NCI-H2081 (cell line): Measurements from ENCODE around the gene BTN2A1.
A peak's percentile ranks its signal among the peaks of the same experiment; 100 is the strongest.
"Not testable (repeated sequence)": the region's sequence is repeated elsewhere in the genome, so short reads cannot be mapped to it uniquely, and the experiment has no call there.

Experiments
- DNase-seq, 2 experiments: peaks; one replicate each; lab custom pipeline; 2025; lab: John Stamatoyannopoulos, UW

Gene BTN2A1

DNA sequence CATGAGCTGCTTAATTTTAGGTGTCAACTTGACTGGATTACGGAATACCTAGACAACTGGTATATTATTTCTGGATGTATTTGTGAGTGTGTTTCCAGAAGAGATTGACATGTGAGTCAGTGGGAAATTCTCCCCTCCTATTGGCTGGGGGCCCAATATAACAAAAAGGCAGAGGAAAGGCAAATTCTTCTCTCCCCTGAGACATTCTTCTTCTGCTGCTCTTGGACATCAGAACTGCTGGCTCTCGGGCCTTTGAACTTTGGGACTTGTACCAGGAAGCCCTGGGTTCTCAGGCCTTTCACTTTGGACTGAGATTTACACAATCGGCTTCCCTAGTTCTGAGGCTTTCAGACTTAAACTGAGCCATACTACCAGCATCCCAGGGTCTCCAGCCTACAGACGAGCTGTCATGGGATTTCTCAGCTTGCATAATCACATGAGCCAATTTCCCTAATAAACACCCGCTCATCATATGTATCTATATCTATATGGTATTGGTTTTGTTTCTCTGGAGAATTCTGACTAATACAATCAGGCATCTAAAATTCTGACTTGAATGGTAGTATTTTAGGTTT is 25.0 kb upstream of the BTN2A1 start:
- DNase-seq: no peak

DNA sequence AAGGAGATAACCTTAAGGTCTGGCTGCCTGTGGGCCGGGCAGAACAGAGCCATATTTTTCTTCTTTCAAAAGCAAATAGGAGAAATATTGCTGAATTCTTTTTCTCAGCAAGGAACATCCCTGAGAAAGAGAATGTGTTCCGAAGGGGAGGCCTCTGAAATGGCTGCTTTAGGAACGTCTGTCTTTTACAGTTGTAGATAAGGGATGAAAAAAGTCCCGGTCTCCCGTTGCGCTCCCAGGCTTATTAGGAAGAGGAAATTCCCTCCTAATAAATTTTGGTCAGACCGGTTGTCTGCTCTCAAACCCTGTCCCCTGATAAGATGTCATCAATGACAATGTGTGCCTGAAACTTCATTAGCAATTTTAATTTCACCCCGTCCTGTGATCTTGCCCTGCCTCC is 24.1 kb upstream of the BTN2A1 start:
- not testable (repeated sequence) for DNase-seq

DNA sequence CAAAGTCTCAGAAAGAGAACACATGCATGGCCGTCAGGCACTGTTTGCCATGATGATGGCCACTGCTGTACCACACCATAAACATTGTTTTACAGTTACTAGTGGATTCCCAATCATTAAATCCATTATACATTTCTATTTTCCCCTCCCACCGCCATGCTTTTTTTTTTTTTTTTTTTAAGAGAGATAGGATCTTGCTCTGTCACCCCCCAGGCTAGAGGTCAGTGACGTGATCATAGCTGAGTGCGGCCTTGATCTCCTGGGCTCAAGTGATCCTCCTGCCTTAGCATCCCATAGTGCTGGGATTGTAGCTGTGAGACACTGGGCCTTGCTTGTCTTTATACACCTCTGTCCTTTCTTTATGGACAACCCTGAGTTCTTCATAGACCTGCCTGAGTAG is 21.7 kb upstream of the BTN2A1 start:
- no peak for DNase-seq

DNA sequence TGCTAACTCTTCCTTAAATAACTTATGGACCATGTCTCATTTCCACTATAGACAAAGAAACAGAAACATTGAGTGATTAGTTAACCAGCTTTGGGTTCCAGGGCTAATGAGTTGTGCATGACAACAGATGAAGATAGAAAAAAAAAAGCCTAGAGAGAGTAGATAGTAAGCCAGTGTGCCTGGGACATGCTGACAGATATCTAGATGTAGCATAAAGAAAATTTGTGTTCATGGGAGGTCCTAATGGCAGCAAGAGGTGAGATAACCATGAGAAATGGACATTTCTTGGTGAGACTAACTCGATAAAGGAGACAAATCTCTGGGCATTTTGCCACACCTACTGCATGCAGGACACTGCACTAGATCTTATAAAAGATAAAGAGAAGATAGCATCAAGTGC is 20.2 kb upstream of the BTN2A1 start:
- DNase-seq: no peak

DNA sequence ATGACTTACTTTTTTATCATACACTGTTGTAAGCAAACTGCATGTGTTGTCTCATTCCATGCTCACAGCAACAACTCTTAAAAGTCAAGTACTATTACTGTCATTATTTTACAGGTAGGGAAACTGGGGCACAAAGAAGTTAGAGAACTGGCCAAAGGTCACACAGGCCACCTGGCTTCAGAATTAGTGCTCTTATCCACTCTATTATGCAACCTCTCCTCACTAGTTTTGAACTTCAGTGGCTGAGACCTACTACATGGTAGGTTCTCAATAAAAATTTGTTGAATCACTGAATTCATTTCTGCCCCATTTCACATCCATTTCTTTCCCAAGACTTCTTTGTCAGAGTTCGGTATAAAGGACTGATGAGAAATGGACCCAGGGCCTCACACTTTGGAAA is 19.8 kb upstream of the BTN2A1 start:
- no peak for DNase-seq

DNA sequence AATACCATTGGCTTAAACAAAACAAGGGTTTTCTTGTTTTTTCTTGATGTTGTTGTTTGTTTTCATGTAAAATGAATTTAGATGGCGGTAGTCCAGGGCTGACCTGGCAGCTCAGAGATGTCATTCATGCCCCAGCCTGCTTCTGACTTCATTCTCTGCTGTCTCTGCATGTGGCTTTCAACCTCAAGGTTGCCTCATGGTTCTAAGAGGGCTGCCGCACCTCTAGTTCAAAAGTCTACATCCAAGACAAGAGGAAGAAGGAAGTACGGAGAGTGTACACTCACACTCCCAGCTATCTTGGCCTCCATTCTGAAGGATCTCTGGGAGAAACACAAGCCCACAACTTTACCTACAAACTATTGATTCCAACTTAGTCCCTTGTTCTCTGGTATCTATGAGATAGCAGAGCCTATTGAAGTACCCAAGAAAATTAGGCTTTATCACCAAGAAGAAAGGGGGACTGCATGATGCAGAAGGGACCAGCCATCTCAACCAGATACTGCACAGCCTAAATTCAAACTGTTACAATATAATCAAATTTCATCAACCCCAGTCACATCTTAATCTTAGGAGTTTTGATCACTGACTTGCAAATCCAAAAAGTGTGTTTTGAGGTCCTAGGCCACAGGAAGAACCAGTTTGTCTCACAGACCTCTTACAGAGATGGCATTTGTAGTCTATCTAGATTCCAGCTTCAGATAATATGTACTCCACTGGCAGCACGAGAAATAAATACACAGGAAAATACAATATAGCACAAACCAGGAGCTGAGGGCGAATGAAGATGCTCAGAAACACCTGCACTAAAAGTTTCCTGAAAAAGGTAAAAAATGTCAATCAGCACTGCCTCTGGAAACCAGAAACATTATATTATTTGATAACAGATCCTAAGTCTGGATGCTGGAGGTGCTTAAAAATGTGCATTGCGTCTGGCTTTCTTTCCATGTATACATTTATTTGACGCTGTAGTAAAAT is 18.3 kb upstream of the BTN2A1 start:
- no peak for DNase-seq

DNA sequence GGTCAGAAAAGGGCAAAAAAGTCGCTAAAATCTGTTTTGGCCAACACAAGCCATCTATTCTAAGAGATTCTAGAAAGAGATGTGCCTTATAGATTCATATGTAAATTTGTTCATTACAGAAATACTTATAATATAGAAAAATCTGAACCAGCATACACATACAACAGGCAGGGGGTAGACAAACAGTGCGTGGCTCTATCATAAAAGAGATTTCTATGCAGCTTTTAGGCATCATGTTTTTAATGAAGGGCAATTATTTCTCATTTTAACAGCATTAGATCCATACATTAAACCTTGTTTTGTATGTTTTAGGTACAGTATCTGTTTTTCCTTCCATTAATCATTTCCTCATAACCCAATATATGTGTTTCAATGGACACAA is 16.8 kb upstream of the BTN2A1 start:
- no peak for DNase-seq

DNA sequence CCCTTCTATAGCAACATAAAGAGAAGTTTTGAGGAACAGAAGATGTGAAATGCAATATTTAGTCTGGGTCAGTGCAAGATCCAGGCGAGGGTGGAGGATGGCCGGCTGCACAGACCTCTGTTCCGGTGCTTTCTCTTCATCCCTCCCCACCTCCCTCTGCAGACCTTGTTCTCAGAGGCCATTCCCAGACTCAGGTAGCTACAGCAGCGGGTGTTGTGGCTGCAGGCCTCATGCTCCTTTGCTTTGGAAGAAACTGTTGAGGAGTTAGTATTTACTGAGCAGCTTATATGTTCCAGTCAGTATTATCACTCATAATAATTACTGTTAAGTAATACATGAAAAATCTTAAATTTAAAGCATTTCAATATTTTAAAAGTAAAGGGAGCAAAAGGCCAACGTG is 15.8 kb upstream of the BTN2A1 start:
- no peak for DNase-seq

DNA sequence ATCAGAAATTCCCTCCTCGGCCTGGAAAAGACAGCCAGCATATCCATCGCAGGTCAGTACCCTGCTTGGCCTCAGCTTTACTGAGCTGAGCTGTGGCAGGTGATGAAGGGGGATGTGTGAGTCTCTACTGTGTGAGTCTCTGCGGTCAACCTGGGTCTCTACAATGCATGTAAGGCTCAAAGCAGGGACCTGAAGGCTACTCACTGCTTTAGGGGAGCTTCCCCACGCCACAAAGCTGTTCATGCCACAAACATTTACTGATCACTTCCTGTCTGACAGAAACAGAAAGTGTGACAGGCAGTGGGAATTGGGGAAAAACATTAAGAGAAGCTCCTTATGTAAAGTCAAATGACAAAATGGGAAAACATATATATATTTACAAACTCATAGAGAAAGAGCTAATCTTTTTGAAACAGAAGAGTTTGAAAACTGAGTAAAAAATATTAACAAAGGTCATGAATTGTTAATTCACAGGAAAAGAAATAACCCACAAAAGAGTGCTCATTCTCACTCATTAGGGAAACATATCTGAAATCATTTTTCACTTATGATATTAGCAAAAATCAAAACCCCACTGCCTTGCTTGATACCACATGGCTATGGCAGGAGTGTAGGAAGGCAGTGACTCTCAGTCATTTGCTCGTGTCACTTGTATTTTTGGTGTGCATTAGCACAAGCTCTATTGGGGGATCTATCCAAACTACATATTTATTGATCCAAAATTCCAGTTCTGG is 11.7 kb upstream of the BTN2A1 start:
- no peak for DNase-seq

DNA sequence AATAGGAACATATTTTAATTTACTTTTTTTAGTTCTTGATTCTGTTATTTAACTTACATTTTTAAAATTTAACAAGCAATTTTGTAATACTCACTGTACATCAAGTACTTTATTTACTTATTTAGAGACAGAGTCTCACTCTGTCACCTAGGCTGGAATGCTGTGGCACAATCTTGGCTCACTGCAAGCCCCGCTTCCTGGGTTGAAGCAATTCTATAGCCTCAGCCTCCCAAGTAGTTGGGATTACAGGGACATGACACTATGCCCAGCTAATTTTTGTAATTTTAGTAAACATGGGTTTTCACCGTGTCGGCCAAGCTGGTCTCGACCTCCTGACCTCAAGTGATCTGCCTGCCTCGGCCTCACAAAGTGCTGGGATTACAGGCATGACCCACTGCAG is 10.5 kb upstream of the BTN2A1 start:
- no peak for DNase-seq

DNA sequence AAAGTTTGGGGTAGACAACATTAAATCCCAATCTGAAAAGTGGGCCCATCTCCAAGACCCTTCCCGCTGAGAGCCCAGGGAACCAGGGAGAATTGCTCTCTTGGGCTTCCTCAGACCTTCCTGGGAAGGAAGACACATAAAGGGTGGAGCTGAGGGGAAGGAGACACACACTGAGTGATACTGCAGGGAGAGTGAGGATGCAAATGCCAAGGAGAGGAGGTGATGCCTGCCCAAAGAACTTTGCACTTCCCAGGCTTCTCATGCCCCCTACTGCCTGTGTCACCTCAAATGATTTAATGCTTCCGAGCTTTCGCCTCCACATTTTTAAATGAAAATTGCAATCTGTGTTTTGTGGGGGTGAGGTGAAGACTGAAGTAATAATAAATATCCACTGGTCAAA is 7.5 kb upstream of the BTN2A1 start:
- no peak for DNase-seq

DNA sequence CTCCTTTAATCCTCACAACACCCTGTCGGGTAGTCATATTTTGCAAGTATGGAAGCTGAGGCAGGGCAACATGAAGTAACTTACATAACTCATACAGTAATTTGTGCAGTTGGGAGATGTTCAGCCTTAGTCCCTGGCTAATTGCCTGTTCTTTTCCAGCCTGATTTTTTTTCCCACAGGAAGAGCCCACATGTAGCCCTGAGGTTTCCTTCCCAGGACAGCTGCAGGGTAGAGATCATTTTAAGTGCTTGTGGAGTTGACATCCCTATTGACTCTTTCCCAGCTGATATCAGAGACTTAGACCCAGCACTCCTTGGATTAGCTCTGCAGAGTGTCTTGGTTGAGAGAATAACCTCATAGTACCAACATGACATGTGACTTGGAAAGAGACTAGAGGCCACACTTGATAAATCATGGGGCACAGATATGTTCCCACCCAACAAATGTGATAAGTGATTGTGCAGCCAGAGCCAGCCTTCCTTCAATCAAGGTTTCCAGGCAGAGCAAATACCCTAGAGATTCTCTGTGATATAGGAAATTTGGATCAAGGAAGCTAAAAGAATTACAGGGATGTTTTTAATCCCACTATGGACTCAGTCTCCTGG is 5.0 kb upstream of the BTN2A1 start:
- DNase-seq: no peak

DNA sequence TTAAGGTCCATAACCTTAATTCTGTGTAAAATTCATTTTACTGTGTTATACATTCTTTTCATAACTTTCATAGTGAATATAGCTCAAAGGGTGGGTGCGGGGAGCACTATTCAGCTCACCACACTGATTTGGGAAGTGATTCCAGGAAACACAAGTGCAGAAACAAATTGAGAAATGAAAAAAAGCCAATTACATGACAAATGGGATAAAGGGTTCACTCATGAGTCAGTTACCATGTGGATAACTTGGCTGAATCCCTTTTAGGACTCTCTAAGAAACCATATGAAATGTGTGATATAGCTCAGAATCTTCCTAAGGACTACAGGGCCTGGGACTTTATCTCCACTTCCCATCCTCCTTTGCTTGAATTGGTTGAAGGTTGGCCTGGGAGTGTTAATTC is 3.1 kb upstream of the BTN2A1 start:
- DNase-seq: no peak

DNA sequence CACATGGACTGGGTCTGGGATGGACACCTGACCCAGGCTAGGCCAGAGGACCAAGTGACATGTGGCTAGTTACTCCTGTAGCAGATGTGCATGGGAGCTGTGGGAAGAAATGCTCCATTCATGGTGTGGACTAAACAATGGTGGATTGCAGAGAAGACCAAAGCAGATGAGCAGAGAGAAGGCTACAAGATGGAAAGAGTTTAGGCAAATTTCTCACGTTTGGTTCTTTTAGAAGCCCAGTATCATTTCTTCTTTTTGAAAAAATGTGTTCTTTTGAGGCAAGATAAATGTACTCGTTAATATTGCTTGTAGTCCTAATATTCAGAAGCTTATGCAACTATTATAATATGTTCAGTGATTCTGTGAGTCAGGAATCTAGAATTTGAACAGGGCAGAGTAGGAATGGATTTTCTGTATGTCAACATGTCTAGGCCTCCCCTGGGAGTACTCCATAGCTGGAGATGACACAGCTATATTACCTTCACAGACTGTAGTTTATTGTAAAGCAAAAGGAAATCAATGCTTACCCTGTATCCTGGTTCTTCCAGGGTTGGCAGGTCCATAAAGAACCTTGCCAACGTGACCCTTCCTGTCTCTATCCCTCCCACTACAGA is 2.3 kb upstream of the BTN2A1 start:
- no peak for DNase-seq

DNA sequence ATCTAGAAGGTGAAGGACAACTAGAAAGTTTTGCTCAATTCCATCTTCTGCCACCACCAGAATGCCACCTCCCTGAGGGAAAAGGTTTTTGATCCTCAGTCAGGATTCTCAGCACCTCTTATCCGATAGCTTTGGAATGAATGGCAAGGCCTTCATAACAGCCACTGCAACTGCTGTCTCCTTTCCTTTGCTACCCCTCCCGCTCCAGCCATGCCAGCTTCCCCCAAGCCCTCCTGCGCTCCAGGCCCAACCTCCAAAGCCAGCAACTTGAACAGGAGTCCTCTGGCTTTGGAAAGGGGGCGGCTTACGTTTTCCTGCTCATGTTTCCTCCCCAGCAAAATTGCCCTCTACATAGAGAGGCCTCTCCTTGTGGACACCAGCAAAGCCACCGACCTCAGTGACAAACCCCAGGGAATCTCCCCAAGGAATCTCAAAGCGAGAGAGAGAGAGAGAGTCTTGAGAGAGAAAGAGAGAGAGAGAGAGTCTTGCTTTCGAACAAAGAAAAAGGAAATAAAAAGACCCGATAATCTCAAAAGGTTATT is 420 bp upstream of the BTN2A1 start:
- peak in 1 of 2 experiments; percentile 71 for DNase-seq

DNA sequence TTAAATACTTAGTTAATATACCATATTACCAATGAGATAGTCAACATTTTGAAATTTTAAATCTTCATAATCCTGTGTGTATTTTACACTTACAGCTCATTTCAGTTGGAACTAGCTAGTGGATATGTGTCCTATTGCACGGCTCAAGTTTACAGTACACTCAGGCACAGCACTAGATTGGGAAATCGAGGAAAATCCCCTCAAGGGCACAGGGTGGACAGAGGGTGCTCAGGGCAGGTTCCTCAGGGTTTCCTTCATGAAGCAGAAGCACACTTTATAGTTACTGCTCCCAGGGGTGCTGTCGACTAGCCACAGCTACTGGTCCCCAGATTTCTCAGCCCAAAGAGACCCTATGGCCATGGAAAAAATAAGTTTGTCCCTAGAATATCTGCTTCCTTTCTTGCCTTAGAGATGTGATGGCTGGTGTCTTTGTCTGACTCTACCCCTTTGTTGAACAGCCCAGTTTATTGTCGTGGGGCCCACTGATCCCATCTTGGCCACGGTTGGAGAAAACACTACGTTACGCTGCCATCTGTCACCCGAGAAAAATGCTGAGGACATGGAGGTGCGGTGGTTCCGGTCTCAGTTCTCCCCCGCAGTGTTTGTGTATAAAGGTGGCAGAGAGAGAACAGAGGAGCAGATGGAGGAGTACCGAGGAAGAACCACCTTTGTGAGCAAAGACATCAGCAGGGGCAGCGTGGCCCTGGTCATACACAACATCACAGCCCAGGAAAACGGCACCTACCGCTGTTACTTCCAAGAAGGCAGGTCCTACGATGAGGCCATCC is 1.5 kb downstream of the BTN2A1 start:
- DNase-seq: peak in 1 of 2 experiments; percentile 5

DNA sequence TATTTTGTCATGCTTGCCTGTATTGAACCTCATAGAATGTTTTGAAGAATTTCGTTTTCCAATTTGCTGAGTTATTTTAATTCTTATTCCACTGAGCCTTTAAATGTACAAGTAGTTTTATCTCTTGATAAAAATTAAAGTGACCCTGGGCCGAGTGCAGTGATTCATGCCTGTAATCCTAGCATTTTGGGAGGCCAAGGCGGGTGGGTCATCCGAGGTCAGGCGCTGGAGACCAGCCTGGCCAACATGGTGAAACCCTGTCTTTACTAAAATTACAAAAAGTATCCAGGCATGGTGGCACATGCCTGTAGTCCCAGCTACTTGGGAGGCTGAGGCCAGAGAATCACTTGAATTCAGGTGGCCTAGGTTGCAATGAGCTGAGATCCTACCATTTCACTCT is 3.6 kb downstream of the BTN2A1 start:
- not testable (repeated sequence) for DNase-seq

DNA sequence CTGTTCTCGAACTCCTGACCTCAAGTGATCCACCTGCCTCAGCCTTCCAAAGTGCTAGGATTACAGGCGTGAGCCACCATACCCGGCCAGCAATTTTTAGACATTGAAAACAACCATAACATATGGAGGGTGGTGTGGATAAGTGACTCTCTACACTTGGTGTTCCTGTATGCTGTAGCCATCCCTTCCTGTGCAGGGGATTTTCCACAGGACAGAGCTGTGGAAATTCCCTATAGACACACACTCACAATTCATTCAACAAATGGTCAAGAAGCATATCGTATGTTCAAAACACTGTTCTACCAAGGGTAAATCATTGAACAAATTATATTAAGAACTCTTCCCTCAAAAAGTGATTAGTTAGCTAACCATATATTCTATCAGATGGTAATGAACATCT is 6.3 kb downstream of the BTN2A1 start:
- DNase-seq: no peak

DNA sequence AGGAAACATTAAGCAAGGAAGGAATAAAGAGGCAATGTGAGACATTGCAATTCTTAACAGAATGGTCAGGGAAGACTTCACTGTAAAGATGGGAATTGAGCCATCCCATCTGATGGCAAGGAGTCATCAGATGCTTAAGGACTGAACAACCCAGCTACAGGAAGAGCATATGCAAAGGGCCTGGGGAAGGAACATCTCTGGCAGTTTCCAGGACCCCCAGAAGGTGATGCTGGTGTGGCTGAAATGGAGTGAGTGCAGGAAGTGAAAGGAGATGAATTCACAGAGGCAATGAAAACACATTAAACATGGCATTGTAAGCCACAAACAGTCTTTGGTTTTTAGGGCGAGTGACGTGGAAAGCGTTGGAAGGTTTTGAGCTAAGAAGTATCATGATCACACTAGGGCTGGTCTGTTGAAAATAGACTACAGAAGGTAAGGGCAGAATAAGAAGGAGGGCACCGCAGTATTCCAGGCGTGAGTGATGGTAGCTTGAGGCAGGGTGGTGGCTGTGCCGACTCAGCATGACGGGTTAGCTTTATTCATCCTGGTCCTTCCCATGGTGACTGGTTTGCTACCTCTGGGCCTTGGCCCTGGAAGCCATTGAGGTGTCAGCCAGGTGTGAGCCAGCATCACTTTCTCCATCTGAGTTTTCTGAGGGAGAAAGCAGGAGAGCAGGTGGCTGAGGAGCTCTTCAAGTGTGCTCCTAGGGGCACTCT is 6.8 kb downstream of the BTN2A1 start:
- no peak for DNase-seq

DNA sequence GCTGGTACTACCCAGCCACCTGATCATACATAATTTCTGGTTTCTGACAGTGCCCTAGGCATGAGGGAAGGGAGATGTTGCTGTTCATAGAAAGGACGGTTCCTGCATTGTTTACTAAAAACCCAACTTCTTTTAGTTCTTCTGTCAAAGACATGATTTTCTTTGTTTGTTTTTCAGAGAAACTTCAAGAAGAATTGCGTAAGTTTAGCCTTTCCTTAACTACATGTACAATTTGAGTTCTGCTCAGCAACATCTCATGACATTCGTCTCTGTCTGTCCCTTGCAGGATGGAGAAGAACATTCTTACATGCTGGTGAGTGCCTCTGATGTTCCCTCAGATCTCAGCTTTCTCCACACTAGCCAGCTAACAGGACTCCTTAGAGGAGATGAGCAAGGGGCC is 8.0 kb downstream of the BTN2A1 start:
- no peak for DNase-seq
